Stromal cell of bone marrow (primary cell): ENCODE measurements around the gene PGA4.

Source experiments
- DNase-seq: peaks from one replicate; pipeline ENCODE4 v3.0.0-alpha.2; 2012; ENCODE audit warnings: low read depth

PGA4 gene

DNA sequence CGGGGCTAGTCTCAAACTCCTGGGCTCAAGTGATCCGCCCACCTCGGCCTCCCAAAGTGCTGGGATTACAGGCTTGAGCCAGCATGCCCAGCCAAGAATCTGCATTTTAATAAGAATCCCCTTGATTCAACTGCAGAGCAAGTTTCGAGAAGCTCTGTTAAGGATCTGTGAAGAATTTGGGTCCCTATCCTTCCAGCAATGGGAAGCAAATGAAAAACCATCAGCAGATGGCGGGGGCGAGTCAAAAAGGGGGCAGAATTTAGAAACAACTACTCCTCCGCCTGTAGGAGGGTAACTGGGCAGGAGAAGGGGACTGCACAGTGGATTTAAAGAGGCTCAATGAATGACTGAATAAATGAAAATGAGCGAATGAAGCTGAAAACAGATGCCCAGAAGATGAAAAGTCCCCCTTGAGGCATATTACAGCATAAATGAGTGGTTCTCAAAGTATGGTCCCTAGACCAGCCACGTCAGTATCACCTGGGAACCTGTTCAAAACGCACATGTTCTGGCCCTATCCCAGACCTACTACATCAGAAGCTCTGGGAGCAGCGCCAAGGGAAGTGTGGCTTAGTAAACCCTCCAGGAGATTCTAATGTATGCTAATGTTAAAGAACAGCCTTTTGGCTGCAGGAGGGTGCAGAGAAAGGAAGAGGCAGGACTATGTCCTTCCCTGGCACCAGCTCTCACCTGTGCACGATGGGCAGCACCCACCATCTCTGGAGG is 58.0 kb downstream of the PGA4 start:
- DNase-seq, result no peak

DNA sequence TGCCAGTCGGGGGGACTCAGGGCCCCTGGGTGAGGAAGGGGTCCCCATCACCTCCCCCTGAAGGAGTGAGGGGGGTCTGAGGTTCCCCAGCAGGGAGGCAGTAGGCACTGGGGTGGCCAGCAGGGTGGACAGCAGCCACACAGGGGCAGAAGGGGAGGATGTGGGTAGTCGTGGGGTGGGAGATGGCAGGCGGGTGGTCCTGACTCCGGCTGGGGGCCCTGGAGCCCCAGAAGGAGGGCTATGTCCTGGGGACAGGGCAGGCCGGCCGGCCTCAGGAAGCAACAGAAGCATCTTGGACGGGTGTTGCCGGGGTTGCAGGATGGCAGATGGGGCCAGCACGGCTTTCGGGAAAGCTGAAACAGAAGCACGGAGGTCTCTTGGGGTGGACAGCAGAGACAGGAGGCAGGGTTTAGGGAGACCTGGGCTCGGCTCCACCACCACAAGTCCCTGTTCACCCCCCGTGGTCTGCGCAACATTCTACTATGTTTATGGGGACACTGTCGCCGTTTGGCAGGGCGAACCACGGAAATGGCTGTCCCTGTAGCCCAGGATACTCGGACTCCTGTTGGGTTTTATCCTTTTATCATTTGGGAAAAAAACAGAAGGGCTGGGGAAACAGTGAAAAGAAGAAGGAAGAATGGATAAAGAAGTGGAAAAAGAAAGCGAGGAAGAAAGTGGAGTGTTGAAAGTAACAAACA is 58.9 kb downstream of the PGA4 start:
- DNase-seq, result no peak
